NK-92 treated with Interleukin-12 subunit alpha and Interleukin-12 subunit beta, amount 100 ng/mL, for 24 hours (cell line): ENCODE data around the gene TALDO1.
"Not testable (repeated sequence)": the region's sequence is repeated elsewhere in the genome, so short reads cannot be mapped to it uniquely, and the experiment has no call there.

Experiments
- DNase-seq: peaks from one replicate; lab custom pipeline; 2025; lab: John Stamatoyannopoulos, UW

The TALDO1 gene

GRCh38 chr11:719214-720016 lies 27.8 kb upstream of the TALDO1 start:
- DNase-seq = no peak

- no peak for DNase-seq
Observed at GRCh38 chr11:720017-720641, 27.1 kb upstream of the TALDO1 start.

GRCh38 chr11:720642-721246 lies 26.5 kb upstream of the TALDO1 start:
- DNase-seq = no peak

- no peak for DNase-seq
Observed at GRCh38 chr11:721247-721740, 26.0 kb upstream of the TALDO1 start.

- DNase-seq = no peak
Observed at GRCh38 chr11:721741-722345, 25.4 kb upstream of the TALDO1 start.

- DNase-seq = no peak
Observed at GRCh38 chr11:722346-722811, 24.9 kb upstream of the TALDO1 start.

GRCh38 chr11:723120-723883 lies 24.0 kb upstream of the TALDO1 start:
- DNase-seq = no peak

- no peak for DNase-seq
Observed at GRCh38 chr11:724049-724777, 23.1 kb upstream of the TALDO1 start.

GRCh38 chr11:724778-725386 lies 22.4 kb upstream of the TALDO1 start:
- DNase-seq = no peak

GRCh38 chr11:725624-726202 lies 21.6 kb upstream of the TALDO1 start:
- DNase-seq = no peak

GRCh38 chr11:726278-727220 lies 20.7 kb upstream of the TALDO1 start:
- DNase-seq = no peak

- DNase-seq = no peak
Observed at GRCh38 chr11:727281-727701, 20.0 kb upstream of the TALDO1 start.

GRCh38 chr11:727859-728748 lies 19.2 kb upstream of the TALDO1 start:
- DNase-seq = peak; percentile 53

GRCh38 chr11:728901-729491 lies 18.3 kb upstream of the TALDO1 start:
- DNase-seq = no peak

GRCh38 chr11:729492-730074 lies 17.7 kb upstream of the TALDO1 start:
- DNase-seq = no peak

GRCh38 chr11:733072-733471 lies 14.2 kb upstream of the TALDO1 start:
- DNase-seq = no peak

- DNase-seq = not testable (repeated sequence)
Observed at GRCh38 chr11:734541-734940, 12.7 kb upstream of the TALDO1 start.
